HG03139 (cell line): ENCODE results near the gene DIAPH1.

Experiments
- ATAC-seq: cut with Tn5 transposase; IDR thresholded peaks from one replicate; pipeline ENCODE4 v1.9.1; 2021; ENCODE audit not compliant: unreplicated experiment

Gene DIAPH1

GRCh38 chr5:141485321-141486055 lies 133.3 kb downstream of the DIAPH1 start:
- ATAC-seq: no peak

GRCh38 chr5:141484641-141485311 lies 134.0 kb downstream of the DIAPH1 start, which contains the start of gene PCDHGC4:
TSS of gene PCDHGC4 (plus strand) at chr5:141485030. CDS start at chr5:141485174, 144 bp downstream.
- ATAC-seq: no peak

- no peak for ATAC-seq
These were observed 134.5 kb downstream of the DIAPH1 start for GRCh38 chr5:141484310-141484640.

GRCh38 chr5:141483902-141484301 lies 134.9 kb downstream of the DIAPH1 start:
- no peak for ATAC-seq

GRCh38 chr5:141479776-141480175 lies 139.0 kb downstream of the DIAPH1 start:
- ATAC-seq: no peak

- ATAC-seq: no peak
These were observed 140.4 kb downstream of the DIAPH1 start for GRCh38 chr5:141478321-141478945.

- no peak for ATAC-seq
These were observed 141.0 kb downstream of the DIAPH1 start for GRCh38 chr5:141477815-141478214.

- ATAC-seq: no peak
These were observed 141.7 kb downstream of the DIAPH1 start for GRCh38 chr5:141477044-141477575.

- no peak for ATAC-seq
These were observed 142.5 kb downstream of the DIAPH1 start for GRCh38 chr5:141476132-141476911.

- ATAC-seq: peak; percentile 96
These were observed 143.1 kb downstream of the DIAPH1 start, which contains the start of gene PCDHGC3 for GRCh38 chr5:141475625-141476131. TSS of gene PCDHGC3 (plus strand) at chr5:141475966. CDS start at chr5:141476117, 151 bp downstream.

GRCh38 chr5:141465351-141465750 lies 153.4 kb downstream of the DIAPH1 start:
- no peak for ATAC-seq
